Retinal pigment epithelial cell (primary cell): ENCODE data around the gene TPCN2.
"Not testable (repeated sequence)": the region's sequence is repeated elsewhere in the genome, so short reads cannot be mapped to it uniquely, and the experiment has no call there.

Experiments
- DNase-seq: peaks from one replicate; pipeline ENCODE4 v3.0.0-alpha.2; 2010; ENCODE audit warnings: low read depth
- H3K4me3 ChIP-seq: 2 replicates; pipeline ENCODE4 v1.5.1; 2011; ENCODE audit warnings: mild to moderate bottlenecking, low read length, control low read depth, moderate library complexity
- TF ChIP-seq, protein P1 (sequence below): conservative IDR thresholded peaks from 2 replicates; pipeline ENCODE4 v1.5.1; 2011; ENCODE audit warnings: low read depth, low read length, control low read depth, inconsistent platforms

TPCN2 gene

DNA sequence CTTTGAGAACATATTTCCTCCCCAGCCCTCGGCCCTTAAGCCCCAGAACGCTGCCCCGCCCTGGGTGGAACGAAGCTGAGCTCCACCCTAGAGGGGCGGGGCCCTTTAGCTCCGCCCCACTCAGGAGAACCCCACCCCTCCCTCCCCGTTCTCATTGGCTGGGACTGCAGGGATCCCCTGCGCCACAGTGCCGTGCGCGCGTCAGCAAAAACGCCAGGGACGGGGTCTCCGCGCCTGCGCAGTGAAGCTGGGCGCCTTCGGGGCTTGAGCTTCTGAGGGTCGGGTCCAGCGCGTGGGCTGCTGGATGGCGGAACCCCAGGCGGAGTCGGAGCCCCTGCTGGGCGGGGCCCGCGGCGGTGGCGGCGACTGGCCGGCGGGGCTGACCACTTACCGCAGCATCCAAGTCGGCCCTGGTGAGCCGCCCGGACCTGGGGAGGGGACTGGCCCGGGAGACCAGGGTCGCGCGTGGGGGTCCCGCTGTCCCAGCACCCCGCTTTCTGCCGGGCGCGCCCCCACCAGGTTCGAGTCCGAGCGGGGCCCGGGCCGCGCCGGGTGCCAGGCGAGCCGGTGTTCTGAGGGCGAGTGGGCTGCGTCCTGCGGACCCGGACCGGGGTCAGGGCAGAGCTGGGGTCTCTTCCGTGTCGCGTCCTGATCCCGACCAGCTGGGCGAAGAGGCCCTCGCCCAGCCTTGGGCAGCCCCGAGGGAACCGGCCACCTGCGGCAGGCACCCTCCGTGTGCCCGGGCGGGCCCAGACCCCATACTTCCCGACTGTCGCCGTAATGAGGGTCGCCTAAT is at the start of gene TPCN2:
Gene TPCN2 (plus strand): TSS at position 239 of the 796 bp plus-strand sequence. CDS start 66 bp downstream, at position 305.
- H3K4me3 ChIP-seq: peak within 1 kb of the TSS; percentile 73

GRCh38 chr11:68999093-68999747 is 49.5 kb upstream of the TPCN2 start:
- TF ChIP-seq, protein P1, sequence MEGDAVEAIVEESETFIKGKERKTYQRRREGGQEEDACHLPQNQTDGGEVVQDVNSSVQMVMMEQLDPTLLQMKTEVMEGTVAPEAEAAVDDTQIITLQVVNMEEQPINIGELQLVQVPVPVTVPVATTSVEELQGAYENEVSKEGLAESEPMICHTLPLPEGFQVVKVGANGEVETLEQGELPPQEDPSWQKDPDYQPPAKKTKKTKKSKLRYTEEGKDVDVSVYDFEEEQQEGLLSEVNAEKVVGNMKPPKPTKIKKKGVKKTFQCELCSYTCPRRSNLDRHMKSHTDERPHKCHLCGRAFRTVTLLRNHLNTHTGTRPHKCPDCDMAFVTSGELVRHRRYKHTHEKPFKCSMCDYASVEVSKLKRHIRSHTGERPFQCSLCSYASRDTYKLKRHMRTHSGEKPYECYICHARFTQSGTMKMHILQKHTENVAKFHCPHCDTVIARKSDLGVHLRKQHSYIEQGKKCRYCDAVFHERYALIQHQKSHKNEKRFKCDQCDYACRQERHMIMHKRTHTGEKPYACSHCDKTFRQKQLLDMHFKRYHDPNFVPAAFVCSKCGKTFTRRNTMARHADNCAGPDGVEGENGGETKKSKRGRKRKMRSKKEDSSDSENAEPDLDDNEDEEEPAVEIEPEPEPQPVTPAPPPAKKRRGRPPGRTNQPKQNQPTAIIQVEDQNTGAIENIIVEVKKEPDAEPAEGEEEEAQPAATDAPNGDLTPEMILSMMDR: no peak
- no peak overlapping the region for H3K4me3 ChIP-seq
- DNase-seq: no peak

More for the DNA sequence above, at the start of gene TPCN2:
- TF ChIP-seq, protein P1: no peak
- DNase-seq: peak; percentile 85

DNA sequence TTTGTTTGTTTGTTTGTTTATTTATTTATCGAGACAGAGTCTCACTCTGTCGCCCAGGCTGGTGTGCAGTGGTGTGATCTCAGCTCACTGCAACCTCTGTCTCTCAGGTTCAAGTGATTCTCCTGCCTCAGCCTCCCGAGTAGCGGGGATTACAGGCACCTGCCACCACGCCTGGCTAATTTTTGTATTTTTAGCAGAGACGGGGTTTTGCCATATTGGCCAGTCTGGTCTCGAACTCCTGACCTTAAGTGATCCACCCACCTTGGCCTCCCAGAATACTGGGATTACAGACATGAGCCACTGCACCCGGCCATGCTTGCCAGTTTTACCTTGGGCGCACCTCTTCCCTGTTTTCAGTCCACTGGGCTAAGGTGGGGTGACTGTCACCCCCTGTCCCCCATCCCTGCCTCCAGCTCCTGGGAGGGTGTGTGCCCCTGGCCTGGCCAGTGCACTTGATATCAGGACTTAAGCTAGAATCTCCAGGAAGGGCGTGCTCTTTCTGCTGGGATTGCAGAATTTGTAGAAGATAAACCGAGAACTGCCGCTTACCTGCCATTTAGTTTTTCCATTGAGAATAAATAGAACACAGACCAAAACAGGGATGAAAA is 48.9 kb upstream of the TPCN2 start:
- not testable (repeated sequence) for DNase-seq

DNA sequence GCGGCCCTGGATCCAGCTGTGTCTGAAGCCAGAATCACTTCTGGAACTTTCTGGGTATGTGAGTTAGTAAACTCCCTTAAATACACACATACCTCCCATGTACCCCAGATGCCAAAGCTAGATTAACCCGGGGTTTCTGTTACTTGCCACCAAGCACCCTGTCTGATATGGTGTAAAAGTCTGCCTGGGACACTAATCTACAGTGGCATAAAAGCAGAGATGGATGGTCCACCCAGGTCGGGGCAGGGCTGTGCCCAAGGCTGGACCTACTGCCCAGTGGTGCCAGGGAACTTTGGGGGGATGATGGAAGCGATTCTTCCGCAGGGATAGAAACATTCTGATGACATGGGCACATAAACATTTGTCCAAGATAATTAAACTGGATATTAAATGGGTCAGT is 48.3 kb upstream of the TPCN2 start:
- no peak for DNase-seq
- no peak overlapping the region for H3K4me3 ChIP-seq
- TF ChIP-seq, protein P1: no peak

More for the DNA sequence above, 48.9 kb upstream of the TPCN2 start:
- H3K4me3 ChIP-seq: not testable (repeated sequence)

DNA sequence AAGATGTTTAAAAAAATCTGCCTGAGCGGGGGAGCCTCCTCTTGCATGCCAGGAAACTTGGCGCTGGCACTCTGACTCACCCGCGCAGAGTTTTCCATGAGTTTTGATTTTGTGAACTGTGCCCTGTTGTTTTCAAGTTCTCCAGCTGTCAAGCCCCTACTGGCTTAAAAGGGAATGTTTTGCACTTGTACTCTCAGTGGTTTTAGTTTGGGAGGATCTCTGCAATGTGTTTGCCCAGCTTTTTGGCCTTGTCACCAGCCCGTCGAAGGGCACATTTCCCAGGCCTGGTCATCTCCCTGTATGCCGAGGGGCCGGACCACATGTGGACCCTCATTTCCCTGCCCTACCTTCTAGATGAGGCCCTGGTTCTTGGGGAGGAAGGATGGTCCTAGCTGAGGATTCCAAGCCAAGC is 47.9 kb upstream of the TPCN2 start:
- H3K4me3 ChIP-seq: no peak overlapping the region
- TF ChIP-seq, protein P1: peak; percentile 61
- DNase-seq: no peak

DNA sequence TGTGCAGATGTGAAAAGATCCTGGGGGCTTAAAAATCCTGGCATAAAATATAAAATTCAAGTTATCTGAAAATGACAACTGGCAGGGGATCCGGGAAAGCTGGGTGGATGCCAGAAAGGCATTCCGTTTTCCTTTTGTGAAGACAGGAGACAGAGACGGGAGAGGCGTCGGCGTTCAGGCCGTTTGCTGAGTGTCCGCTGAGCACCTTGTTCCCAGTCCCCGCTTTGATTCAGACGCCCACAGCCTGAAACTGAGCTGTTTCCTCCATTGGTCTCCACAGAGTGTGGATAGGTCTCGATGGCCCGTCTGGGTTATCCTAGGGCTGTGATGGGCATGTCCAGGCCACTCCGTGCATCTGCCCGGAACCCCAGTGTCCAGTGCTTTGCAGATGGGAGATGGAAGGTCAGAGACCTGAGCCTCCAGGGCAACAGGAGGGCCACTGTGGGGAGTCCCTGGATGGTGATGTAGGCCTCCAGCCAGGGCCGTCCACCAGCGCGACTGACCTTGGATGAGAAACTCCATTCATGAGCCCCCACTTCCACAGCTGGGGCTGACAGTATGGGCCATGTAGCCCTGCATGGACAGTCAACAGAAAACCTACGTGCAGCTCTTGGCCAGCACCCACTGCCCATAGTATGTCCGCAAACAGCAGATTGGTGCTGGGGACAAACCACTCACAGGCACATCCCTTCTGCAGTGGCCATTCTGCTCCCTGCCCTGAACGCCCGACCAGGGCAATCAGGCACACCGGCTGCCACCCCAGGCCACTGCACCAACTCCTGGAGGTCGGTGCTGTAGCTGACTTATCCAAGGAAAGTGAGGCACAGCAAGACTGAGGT is 47.3 kb upstream of the TPCN2 start:
- DNase-seq: no peak
- TF ChIP-seq, protein P1: no peak
- no peak overlapping the region for H3K4me3 ChIP-seq

DNA sequence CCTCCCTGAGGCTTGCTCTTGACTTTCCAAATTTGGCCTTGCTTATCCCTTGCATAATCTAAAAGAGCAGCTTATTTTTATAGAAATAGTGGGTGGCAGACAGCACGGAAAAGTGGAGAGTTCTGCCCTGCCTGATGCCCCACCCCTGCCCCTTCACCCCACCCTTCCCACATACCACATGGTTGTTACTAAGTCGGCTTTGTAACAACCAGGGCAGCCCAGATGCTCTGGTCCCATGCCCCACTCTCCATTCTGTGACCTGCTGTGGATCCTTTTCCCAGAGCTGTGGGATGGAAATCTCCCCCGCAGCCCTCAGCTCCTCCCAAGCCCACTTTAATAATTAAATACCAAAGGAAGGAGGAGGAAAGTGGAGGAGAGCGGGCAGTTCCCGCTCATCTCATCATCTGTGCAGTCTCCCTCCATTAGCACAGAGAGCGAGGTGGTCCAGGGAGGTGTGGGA is 46.6 kb upstream of the TPCN2 start:
- TF ChIP-seq, protein P1: no peak
- H3K4me3 ChIP-seq: no peak overlapping the region
- DNase-seq: no peak
